ENCODE measurements around the gene TEKTIP1. TPM values are rescaled to one million over a fixed set of nuclear protein-coding genes. Genes with fewer than 3 reads are reported as not detected.

TEKTIP1 gene
- total RNA-seq, 1 experiment from 2014 or later: 0.49 TPM

DNA sequence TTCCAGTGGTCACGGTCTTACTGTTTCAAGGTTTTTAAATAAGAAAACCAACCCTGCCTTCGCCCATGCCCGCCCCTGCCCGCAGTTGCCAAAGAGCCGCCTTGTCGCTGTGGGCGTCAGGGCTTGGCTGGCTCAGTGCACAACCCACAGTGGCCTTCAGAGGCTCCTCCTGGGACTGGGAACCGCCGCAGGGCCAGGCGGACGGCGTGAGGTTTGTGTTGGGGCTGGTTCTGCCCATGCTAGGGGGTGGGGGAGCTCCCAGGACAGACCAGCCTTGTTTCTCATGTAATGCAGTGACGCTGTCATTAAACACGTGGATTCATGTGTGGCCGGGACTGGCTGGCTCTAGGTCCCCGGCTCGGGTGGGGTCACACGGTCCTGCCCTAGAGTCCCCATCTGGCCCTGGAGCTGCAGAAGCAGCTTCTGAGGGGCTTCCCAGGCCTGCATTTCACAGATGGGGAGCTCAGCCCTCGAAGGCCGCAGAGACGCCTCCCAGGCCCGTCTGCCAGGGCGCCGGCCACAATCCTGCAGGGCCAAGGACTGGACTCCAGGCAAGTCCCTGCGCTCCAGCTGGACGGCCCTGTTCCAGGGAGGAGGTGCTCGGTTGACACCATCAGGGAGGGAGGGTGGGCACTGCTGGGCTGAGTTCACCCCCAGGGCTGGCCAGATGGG, 2.4 kb upstream of the TEKTIP1 start:
- intact Hi-C loops (cut with micrococcal nuclease): no loop called here
- Mint-ChIP-seq H3K4me1 (ENCODE audit: insufficient read depth, unreplicated experiment) (no peaks in the 10 kb centered on the region), H3K9me3 (ENCODE audit: unreplicated experiment) (no peaks in the 10 kb centered on the region), H3K36me3 (ENCODE audit: insufficient read depth, unreplicated experiment) (peaks cover 63% of the 10 kb centered on the region), H3K27ac (ENCODE audit: low read depth, unreplicated experiment) (no peak overlapping the region), H3K27me3 (ENCODE audit: insufficient read depth, unreplicated experiment) (no peaks in the 10 kb centered on the region), H3K4me3 (ENCODE audit: unreplicated experiment) (no peak overlapping the region)
- ChIA-PET CTCF (interaction anchor here (0.8 kb wide), 1 partner anchor 8 kb away, joined by 3 read pairs; no protein-coding TSS in a partner anchor), POLR2A (interaction anchor here (0.6 to 1.6 kb wide), 2 partner anchors 20 to 237 kb away, joined by 3 to 4 read pairs; no protein-coding TSS in a partner anchor)
- no peak for DNase-seq (ENCODE audit: unreplicated experiment)
- no TSS peak for BruUV-seq (replicated peaks)
- TF ChIP-seq, protein P1, sequence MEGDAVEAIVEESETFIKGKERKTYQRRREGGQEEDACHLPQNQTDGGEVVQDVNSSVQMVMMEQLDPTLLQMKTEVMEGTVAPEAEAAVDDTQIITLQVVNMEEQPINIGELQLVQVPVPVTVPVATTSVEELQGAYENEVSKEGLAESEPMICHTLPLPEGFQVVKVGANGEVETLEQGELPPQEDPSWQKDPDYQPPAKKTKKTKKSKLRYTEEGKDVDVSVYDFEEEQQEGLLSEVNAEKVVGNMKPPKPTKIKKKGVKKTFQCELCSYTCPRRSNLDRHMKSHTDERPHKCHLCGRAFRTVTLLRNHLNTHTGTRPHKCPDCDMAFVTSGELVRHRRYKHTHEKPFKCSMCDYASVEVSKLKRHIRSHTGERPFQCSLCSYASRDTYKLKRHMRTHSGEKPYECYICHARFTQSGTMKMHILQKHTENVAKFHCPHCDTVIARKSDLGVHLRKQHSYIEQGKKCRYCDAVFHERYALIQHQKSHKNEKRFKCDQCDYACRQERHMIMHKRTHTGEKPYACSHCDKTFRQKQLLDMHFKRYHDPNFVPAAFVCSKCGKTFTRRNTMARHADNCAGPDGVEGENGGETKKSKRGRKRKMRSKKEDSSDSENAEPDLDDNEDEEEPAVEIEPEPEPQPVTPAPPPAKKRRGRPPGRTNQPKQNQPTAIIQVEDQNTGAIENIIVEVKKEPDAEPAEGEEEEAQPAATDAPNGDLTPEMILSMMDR (IDR thresholded peaks at IDR 0.05; ENCODE audit: unreplicated experiment): no peak

DNA sequence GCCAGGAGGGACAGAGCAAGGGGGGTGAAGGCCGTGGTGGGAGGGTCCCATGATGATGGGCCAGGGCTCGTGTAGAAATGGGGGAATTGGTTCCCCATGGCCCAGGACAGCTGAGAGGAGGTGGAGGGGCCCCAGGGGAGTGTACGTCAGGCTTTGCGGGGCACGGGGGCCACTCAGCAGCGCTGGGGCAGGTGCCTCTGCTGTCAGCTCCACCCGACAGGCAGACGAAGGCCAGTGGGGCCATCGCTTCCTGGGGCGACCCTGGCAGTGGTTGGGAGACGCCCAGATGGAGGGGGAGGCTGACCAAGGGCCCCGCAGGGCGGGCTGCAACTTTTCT, 1.9 kb upstream of the TEKTIP1 start:
- no peaks in the 10 kb centered on the region for H3K4me1 Mint-ChIP-seq (ENCODE audit: insufficient read depth, unreplicated experiment)
- intact Hi-C loops (cut with micrococcal nuclease): no loop called here
- TF ChIP-seq, protein P1 (IDR thresholded peaks at IDR 0.05; ENCODE audit: unreplicated experiment): no peak
- H3K9me3 Mint-ChIP-seq (ENCODE audit: unreplicated experiment): no peaks in the 10 kb centered on the region
- ChIA-PET CTCF (interaction anchor here (0.8 kb wide), 1 partner anchor 8 kb away, joined by 3 read pairs; no protein-coding TSS in a partner anchor), POLR2A (interaction anchor here (0.6 to 1.6 kb wide), 2 partner anchors 19 to 237 kb away, joined by 3 to 4 read pairs; no protein-coding TSS in a partner anchor)
- H3K27me3 Mint-ChIP-seq (ENCODE audit: insufficient read depth, unreplicated experiment): no peaks in the 10 kb centered on the region
- no peak overlapping the region for H3K4me3 Mint-ChIP-seq (ENCODE audit: unreplicated experiment)
- no TSS peak for BruUV-seq (replicated peaks)
- DNase-seq (ENCODE audit: unreplicated experiment): no peak
- H3K27ac Mint-ChIP-seq (ENCODE audit: low read depth, unreplicated experiment): no peak overlapping the region
- peaks cover 63% of the 10 kb centered on the region for H3K36me3 Mint-ChIP-seq (ENCODE audit: insufficient read depth, unreplicated experiment)

DNA sequence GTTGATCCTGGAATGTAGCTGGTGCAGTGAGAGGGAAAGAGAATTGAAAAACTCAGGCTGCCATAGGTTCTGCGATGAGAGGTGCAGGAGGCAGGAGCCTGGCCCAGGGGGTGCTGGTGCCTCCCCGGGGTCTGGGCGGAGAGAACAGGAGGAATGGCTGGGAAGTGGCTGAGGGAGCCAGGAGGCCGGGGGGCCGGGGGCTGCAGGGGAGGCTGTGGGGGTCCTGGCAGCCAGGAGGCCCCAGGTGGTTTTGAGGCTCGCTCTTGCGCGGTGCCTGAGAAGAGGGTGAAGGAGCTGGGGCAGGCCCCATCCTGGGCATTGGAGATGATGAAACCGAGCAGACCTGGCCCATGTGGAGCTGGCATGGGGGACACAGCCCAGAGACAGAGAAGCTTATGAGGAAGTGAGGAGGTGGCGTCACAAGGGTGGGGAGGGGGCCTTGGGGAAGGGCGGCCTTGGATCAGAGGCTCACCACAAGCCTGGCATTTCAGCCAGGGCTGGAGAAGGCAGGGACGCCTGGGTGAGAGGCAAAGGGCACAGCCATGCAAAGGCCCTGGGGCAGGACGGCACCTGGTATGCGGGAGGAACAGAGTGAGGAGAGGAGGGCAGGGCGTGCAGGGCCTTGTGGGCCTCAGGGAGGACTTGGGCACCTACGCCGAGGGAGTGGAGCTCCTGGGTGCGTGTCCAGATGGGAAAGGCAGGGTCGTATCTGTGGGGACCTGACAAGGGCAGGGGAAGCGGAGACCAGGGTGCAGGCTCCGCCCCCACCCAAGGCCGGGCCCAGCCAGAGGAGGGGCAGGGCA, 1.3 kb upstream of the TEKTIP1 start:
- no TSS peak for BruUV-seq (replicated peaks)
- H3K36me3 Mint-ChIP-seq (ENCODE audit: insufficient read depth, unreplicated experiment): peaks cover 63% of the 10 kb centered on the region
- no peak overlapping the region for H3K27ac Mint-ChIP-seq (ENCODE audit: low read depth, unreplicated experiment)
- ChIA-PET POLR2A (interaction anchor here (1.6 kb wide), 1 partner anchor 19 kb away, joined by 4 read pairs; no protein-coding TSS in a partner anchor), CTCF (interaction anchor here (0.9 kb wide), 1 partner anchor 9 kb away, joined by 3 read pairs; no protein-coding TSS in a partner anchor)
- TF ChIP-seq, protein P1 (IDR thresholded peaks at IDR 0.05; ENCODE audit: unreplicated experiment): no peak
- H3K4me1 Mint-ChIP-seq (ENCODE audit: insufficient read depth, unreplicated experiment): no peaks in the 10 kb centered on the region
- DNase-seq (ENCODE audit: unreplicated experiment): no peak
- intact Hi-C loops (cut with micrococcal nuclease): no loop called here
- H3K4me3 Mint-ChIP-seq (ENCODE audit: unreplicated experiment): no peak overlapping the region
- H3K27me3 Mint-ChIP-seq (ENCODE audit: insufficient read depth, unreplicated experiment): no peaks in the 10 kb centered on the region
- no peaks in the 10 kb centered on the region for H3K9me3 Mint-ChIP-seq (ENCODE audit: unreplicated experiment)

DNA sequence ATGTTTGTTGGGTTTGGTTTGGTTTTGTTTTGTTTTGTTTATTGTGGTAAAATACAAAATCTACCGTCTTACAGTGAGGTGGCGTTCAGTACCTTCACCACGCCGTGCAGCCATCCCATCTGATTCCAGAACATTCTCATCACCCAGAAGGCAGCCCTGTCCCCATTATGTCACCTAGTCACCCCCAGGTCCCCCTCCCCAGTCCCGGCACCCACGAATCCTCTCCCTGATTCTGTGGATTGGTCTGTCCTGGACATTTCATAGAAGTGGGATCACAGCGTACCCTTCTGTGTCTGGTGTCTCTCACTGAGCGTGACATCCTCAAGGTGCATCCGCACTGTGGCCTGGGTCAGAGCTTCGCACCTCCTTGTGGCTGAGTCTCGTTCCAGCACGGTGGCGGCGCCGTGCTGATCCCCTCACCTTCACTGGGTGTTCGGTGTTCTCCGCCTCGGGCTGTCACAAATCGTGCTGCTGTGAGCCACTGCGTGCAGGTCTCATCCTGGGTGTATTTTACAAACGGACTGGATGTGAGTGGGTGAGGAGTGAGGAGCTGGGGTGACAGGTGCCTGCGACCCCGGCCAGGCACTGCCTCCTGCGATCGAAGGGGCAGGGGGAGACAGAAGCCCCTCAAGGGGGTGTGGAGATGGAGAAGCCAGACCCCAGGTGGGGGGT, 580 bp upstream of the TEKTIP1 start:
- H3K4me3 Mint-ChIP-seq (ENCODE audit: unreplicated experiment): no peak overlapping the region
- TF ChIP-seq, protein P1 (IDR thresholded peaks at IDR 0.05; ENCODE audit: unreplicated experiment): no peak
- H3K36me3 Mint-ChIP-seq (ENCODE audit: insufficient read depth, unreplicated experiment): peaks cover 57% of the 10 kb centered on the region
- CTCF ChIA-PET: interaction anchor here (0.9 to 1.0 kb wide), 3 partner anchors 9 to 18 kb away, joined by 3 to 5 read pairs (median 4); partner anchors contain the start of gene MFSD12
- DNase-seq (ENCODE audit: unreplicated experiment): no peak
- intact Hi-C loops (cut with micrococcal nuclease): no loop called here
- BruUV-seq (replicated peaks): no TSS peak
- no peaks in the 10 kb centered on the region for H3K9me3 Mint-ChIP-seq (ENCODE audit: unreplicated experiment)
- POLR2A ChIA-PET: interaction anchor here (0.6 to 1.0 kb wide), 4 partner anchors 19 to 248 kb away, joined by 3 read pairs; partner anchors contain the start of gene MFSD12
- H3K27me3 Mint-ChIP-seq (ENCODE audit: insufficient read depth, unreplicated experiment): no peaks in the 10 kb centered on the region
- H3K27ac Mint-ChIP-seq (ENCODE audit: low read depth, unreplicated experiment): no peak overlapping the region
- no peaks in the 10 kb centered on the region for H3K4me1 Mint-ChIP-seq (ENCODE audit: insufficient read depth, unreplicated experiment)
